ENCODE data around the gene MTF1. TPM values are rescaled to one million over a fixed set of nuclear protein-coding genes. Genes with fewer than 3 reads are reported as not detected.

MTF1 gene
- total and polyA plus RNA-seq, 10 donors: 1.3 to 49.8 (median 11.4) TPM

DNA sequence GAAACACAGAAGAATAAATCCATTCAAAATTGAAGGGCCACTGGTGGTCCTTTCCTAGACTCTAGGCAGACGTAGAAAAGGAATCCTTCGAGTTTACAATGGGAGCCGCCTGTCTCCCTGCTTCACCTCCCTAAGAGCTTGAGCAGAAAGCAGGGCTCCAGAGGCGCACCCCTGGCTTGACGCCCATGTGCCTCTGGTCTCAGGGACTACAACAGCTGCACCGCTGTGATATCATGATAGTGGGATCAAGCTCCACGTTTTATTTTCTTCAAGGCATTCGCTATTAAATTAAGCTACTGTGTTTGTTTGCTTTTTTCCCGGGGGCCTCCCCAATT is 52.2 kb downstream of the MTF1 start:
- intact Hi-C loops (cut with DNase I; ENCODE audit: low total_unique reads): loop anchor here (5.0 to 10.0 kb wide), 2 partner anchors 50 to 112 kb away; partner anchors contain the start of genes CDCA8 and MTF1
- Histone ChIP-seq H3K9me3 (no peaks in the 10 kb centered on the region), H3K4me3 (peak overlapping the region; percentile 89 to 98 (median 96)), H3K4me1 (peaks cover 24 to 69% (median 48%) of the 10 kb centered on the region in 6 donors), H3K27ac (peak overlapping the region; percentile 87 to 98 (median 94)), H3K36me3 (peaks cover 8 to 58% (median 44%) of the 10 kb centered on the region in 6 donors), H3K27me3 (replicated peaks in 1 of 7) (no peaks in the 10 kb centered on the region)
- 13 to 23% (median 18%) methylated on average over 9 of the region's 9 CpGs for WGBS, 5 donors
- peak; percentile 74 for DNase-seq
- no peak for TF ChIP-seq POLR2A (IDR thresholded peaks at IDR 0.05)
- TF ChIP-seq CTCF (IDR thresholded peaks at IDR 0.05 in 8 of 11, conservative IDR thresholded peaks at IDR 0.05 in 3 of 11): no peak
- no peak for TF ChIP-seq POLR2AphosphoS5 (IDR thresholded peaks at IDR 0.05)

DNA sequence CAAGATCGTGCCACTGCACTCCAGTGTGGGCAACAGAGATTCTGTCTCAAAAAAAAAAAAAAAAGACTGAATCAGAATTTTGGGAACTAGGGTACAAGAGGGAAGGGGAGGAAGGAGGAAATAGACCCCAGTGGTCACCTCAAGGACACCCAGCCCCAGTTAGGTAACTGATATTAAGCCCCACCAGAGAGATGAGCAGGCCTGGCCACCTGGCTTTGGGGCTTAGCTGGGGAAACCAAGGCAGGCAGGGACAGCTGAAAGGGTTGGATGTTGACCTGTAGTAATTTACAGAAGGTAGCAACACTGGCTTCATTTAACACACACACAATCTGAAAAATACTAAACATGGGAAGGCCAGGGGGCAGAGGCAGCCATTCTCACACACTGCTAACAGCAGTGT is 57.0 kb downstream of the MTF1 start:
- Histone ChIP-seq H3K4me3 (no peak overlapping the region), H3K36me3 (peaks cover 8 to 88% (median 58%) of the 10 kb centered on the region in 6 donors)

DNA sequence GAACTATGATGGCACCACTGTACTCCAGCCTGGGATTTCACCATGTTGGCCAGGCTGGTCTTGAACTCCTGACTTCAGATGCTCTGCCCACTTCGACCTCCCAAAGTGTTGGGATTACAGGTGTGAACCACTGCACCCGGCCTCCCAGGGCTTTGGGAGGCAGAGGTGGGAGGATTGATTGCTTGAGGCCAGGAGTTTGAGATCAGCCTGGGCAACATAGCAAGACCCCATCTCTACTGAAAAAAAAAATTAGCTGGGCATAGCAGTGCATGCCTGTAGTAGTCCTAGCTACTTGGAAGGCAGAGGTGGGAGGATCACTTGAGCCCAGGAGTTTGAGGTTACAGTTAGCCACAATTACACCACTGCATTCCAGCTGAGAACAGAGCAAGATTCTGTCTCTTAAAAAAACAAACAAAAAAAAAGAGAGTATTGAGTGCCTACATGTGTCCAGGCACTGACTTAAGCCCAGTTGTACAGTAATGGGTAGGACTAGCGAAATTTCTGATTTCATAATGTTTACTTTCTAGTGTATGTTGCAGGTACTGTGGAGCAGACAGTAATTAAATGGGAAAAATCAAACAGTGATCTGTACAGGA is 61.5 kb downstream of the MTF1 start:
- WGBS, 5 donors: 82 to 93% (median 91%) methylated on average over 3 of the region's 3 CpGs
- H3K9me3 ChIP-seq: no peaks in the 10 kb centered on the region
- no peak for DNase-seq
- intact Hi-C loops (cut with DNase I; ENCODE audit: low total_unique reads): no loop called here
- H3K36me3 ChIP-seq: peaks cover 0 to 46% (median 20%) of the 10 kb centered on the region in 6 donors
- H3K4me1 ChIP-seq: peaks cover 6 to 27% (median 20%) of the 10 kb centered on the region in 6 donors
- H3K27ac ChIP-seq: no peak overlapping the region
- H3K4me3 ChIP-seq: no peak overlapping the region
- H3K27me3 ChIP-seq (replicated peaks in 1 of 7): peaks cover 0 to 25% (median 4%) of the 10 kb centered on the region in 7 donors
- no peak for TF ChIP-seq CTCF (IDR thresholded peaks at IDR 0.05 in 8 of 11, conservative IDR thresholded peaks at IDR 0.05 in 3 of 11)

More for the DNA sequence above, 57.0 kb downstream of the MTF1 start:
- Histone ChIP-seq H3K4me1 (peaks cover 10 to 29% (median 21%) of the 10 kb centered on the region in 6 donors), H3K9me3 (no peaks in the 10 kb centered on the region), H3K27me3 (replicated peaks in 1 of 7) (no peaks in the 10 kb centered on the region), H3K27ac (no peak overlapping the region)
- TF ChIP-seq CTCF (IDR thresholded peaks at IDR 0.05 in 8 of 11, conservative IDR thresholded peaks at IDR 0.05 in 3 of 11): no peak
- no peak for TF ChIP-seq POLR2AphosphoS5 (IDR thresholded peaks at IDR 0.05)
- no peak for TF ChIP-seq POLR2A (IDR thresholded peaks at IDR 0.05)
- DNase-seq: no peak
- intact Hi-C loops (cut with DNase I; ENCODE audit: low total_unique reads): loop anchor here (10.0 kb wide), 1 partner anchor 108 kb away; the partner anchor contains the start of gene CDCA8
- 91 to 96% (median 96%) methylated on average over 1 of the region's 1 CpG for WGBS, 5 donors

GRCh38 chr1:37795340-37796125 is 63.9 kb downstream of the MTF1 start:
- H3K27me3 ChIP-seq (replicated peaks in 1 of 7): peaks cover 0 to 46% (median 5%) of the 10 kb centered on the region in 7 donors
- TF ChIP-seq POLR2AphosphoS5 (IDR thresholded peaks at IDR 0.05) (peak in 2 of 3 donors; percentile 34 to 59), POLR2A (IDR thresholded peaks at IDR 0.05) (no peak)
- DNase-seq: peak; percentile 80
- peak overlapping the region in 5 of 8 donors; percentile 54 to 88 (median 61) for H3K4me3 ChIP-seq
- H3K4me1 ChIP-seq: peaks cover 6 to 27% (median 20%) of the 10 kb centered on the region in 6 donors
- peaks cover 0 to 23% (median 7%) of the 10 kb centered on the region in 6 donors for H3K36me3 ChIP-seq
- intact Hi-C loops (cut with DNase I; ENCODE audit: low total_unique reads): no loop called here
- WGBS, 5 donors: 31 to 40% (median 34%) methylated on average over 22 of the region's 22 CpGs
- no peaks in the 10 kb centered on the region for H3K9me3 ChIP-seq
- H3K27ac ChIP-seq: no peak overlapping the region

Data from spleen (tissue), 11 donors.